Fibroblast of pulmonary artery (primary cell): ENCODE data around the gene EFS.

Experiments
- DNase-seq: peaks from one replicate; pipeline ENCODE4 v3.0.0-alpha.2; 2010; ENCODE audit warnings: low read depth
- H3K4me3 ChIP-seq: replicated peaks from 2 replicates; pipeline ENCODE4 v1.5.1; 2011; ENCODE audit warnings: low read depth, mild to moderate bottlenecking, control low read depth, low read length, moderate library complexity
- TF ChIP-seq, protein P1 (sequence below): IDR thresholded peaks from 2 replicates; pipeline ENCODE4 v1.5.1; 2011; ENCODE audit warnings: mild to moderate bottlenecking, control low read depth, low read length, inconsistent platforms; ENCODE audit errors: missing control alignments

EFS gene

DNA sequence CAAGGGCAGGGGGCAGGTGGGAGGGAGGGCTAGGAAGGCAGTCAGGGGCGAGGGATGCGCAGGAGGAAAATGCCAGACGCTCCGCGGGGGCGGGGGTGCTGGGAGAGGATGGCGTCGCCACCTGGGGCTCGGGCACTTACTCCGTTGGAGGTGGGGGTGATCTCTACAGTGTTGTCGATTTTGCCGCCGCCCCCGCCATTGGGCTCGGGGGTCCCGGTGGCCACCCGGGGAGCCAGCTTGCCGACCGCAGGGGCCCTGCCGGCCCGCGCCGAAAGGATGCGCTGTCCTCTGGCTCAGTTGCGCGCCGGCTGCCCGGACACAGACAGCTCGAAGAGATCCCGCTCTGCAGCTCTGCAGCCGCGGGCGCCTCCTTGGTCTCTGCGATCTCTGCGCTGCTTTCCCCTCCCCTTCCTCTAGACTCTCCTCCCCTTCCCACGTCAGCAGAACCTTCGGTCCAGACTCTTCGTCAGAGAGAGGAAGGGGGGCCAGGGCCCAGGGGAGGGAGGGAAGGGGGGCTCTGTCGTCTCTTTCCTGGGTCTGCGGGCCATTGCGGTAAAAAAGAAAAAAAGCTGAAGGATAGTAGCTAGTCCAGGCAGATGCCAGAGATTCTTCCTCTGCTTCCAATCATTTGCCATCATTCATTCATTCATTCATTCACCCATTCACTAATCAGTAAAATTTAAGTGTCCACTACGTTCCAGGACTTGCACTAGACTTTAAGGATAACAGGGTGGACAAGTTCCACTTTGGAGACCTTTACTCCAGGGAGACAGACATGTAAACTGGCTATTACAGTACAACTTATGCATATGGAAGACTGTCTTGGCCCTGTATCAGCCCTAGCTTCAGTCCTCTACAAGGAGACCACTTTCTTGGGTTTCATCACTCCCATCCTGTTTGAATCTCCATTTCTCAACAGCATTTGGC lies 12.2 kb downstream of the EFS start, which contains the start of gene SLC22A17:
TSS of gene SLC22A17 (minus strand) at position 382 of the 927 bp plus-strand sequence.
- peak; percentile 87 for DNase-seq
- TF ChIP-seq, protein P1, sequence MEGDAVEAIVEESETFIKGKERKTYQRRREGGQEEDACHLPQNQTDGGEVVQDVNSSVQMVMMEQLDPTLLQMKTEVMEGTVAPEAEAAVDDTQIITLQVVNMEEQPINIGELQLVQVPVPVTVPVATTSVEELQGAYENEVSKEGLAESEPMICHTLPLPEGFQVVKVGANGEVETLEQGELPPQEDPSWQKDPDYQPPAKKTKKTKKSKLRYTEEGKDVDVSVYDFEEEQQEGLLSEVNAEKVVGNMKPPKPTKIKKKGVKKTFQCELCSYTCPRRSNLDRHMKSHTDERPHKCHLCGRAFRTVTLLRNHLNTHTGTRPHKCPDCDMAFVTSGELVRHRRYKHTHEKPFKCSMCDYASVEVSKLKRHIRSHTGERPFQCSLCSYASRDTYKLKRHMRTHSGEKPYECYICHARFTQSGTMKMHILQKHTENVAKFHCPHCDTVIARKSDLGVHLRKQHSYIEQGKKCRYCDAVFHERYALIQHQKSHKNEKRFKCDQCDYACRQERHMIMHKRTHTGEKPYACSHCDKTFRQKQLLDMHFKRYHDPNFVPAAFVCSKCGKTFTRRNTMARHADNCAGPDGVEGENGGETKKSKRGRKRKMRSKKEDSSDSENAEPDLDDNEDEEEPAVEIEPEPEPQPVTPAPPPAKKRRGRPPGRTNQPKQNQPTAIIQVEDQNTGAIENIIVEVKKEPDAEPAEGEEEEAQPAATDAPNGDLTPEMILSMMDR: peak; percentile 11
- peak within 1 kb of the TSS; percentile 66 for H3K4me3 ChIP-seq

DNA sequence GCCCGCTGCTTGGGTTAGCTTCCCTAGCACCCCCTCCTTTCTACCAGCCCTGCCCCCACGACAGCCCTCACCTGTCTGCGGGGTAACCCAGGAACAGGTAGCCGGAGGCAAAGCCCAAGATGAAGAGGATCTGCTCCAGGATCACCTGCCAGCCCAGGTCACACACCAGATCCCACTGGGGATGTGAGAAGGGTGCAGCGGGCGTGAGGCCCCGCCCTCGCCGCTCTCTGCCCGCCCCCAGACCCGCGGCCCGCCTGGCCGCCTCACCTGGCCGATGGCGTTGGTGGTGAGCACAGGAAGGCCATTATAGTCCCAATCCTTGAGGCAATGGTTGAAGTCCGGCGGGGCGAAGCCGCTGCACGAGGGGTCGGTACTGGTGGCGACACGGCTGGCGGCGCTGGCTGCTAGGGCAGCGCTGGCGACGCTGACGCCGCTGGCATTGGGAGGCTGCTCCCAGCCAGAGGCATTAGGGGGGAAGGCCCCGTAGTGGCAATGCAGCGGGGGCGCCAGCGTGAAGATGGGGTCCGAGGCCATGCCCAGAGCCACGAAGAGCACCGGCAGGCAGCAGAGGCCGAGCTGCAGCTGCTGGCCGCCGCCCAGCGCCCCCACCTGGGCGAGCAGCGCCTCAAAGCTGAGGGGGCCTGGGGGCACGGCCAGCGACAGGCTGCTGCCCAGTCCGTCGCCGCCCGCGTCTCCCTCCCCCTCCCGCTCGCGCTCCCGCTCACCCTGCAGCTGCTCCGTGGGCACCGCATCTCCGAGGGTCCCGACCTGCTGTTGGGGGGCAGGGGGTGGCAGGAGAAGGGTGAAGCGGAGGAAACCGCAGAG lies 13.1 kb downstream of the EFS start:
- no peak for DNase-seq
- H3K4me3 ChIP-seq: peak overlapping the region; percentile 66
- TF ChIP-seq, protein P1: no peak

DNA sequence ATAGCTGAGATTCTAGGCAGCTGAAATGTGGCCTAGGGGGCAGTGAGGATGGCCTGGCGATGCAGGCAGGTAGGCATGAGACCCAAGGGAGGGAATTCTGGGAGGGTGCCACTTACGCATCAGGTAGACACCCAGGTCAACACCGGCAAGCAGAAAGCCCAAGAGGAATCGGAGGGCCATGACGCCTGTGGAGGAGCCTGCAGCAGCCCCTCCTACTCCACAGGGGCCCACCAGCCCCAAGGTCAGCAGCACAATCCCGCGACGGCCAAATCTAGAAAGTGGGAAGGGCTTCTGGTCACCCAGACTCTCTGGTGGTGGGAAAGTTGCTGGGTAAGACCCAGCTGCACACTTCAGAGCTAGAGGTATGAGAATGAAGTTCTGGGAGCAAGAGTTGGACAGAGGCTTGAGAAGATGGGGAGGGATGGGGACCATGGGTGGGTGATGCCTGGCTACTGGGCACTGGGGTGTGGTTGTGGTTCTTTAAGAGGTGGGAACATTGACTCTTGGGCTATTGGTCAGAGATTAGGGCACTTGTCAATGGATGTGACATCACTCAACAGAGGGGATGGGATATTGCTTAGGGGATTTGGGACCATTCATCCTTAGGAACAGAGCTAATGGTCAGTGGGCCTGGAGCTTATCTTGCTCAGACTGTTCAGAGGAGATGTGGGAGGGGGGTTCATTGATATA lies 15.7 kb downstream of the EFS start:
- TF ChIP-seq, protein P1: no peak
- H3K4me3 ChIP-seq: no peak overlapping the region
- no peak for DNase-seq

DNA sequence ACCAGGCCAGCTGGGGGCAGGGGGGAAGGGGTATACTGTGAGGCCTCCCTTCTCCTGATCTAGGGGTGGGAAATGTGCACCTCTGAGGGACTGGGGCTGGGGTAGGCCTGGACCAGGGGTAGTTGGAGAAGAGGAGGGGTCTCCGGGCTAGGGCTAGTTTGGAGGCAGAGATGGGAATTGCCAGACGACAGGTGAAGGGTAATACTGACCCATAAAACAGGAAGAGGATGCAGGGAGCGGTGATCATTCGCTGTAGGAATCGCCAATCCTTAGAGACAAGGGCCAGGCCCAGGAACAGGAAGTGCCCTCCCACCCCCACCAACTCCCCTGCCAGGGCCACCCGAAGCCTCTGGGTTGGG lies 16.7 kb downstream of the EFS start:
- TF ChIP-seq, protein P1: no peak
- no peak for DNase-seq
- no peak overlapping the region for H3K4me3 ChIP-seq

DNA sequence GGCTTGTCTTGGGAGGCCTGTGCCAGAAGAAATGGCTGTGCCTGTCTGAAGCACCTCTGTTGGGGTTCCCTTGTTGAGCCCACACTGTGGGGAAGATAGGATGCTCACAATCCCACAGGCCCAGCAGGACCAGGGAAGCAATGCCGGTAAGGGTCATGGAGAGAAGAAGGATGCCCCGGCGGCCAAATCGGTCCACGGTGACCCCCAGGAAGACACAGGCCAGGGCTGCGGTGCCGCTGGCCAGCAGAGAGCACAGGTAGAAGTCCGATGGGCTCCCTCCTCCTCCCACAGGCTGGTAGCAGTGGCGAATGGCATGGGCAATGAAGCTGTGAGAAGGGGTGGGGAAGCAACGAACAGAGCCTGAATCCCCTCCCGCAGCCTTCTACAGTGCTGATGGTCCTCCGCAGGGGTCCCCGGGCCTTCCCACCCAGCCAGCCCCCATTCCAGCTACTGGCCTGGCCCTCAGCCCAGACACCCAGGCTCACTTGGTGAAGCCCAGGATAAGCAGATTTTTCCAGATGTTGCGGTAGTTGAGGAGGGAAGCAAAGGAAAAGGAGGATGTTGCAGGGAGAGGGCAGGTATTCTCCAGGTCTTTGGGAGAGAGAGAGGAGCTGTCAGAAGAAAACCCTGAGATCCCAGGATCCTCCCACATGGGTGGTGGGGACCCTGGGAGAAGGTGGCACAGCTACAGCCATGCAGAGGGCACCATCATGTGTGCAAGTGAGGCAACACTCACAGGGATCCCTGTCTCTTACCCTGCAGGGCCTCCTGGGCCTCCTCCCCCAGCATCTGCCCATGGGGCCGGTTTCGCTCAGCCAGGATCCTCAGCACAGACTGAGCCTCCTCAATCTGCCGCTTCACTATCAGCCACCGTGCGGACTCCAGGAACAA lies 17.3 kb downstream of the EFS start:
- DNase-seq: no peak
- TF ChIP-seq, protein P1: no peak

More for the DNA sequence above, 17.3 kb downstream of the EFS start:
- no peak overlapping the region for H3K4me3 ChIP-seq
